GM21367 (cell line): ENCODE data around the gene ATP6V0C.
"Not testable (repeated sequence)": the region's sequence is repeated elsewhere in the genome, so short reads cannot be mapped to it uniquely, and the experiment has no call there.

Experiments
- ATAC-seq: cut with Tn5 transposase; IDR thresholded peaks from one replicate; pipeline ENCODE4 v1.9.1; 2021; ENCODE audit not compliant: unreplicated experiment

Gene ATP6V0C

GRCh38 chr16:2474877-2475412 is 38.8 kb upstream of the ATP6V0C start, which contains the start of gene TBC1D24:
Gene TBC1D24, plus strand, starts transcription at chr16:2475127. Its CDS starts 21,022 bp downstream, at chr16:2496149.
- no peak for ATAC-seq

- ATAC-seq = no peak
Observed at GRCh38 chr16:2475413-2476344, 38.1 kb upstream of the ATP6V0C start.

- ATAC-seq = no peak
Observed at GRCh38 chr16:2476345-2476720, 37.4 kb upstream of the ATP6V0C start.

- ATAC-seq = no peak
Observed at GRCh38 chr16:2476741-2477140, 37.0 kb upstream of the ATP6V0C start.

GRCh38 chr16:2477327-2477726 is 36.4 kb upstream of the ATP6V0C start:
- ATAC-seq = no peak

- ATAC-seq = no peak
Observed at GRCh38 chr16:2478279-2478678, 35.5 kb upstream of the ATP6V0C start.

- ATAC-seq = not testable (repeated sequence)
Observed at GRCh38 chr16:2479996-2480395, 33.8 kb upstream of the ATP6V0C start.

- no peak for ATAC-seq
Observed at GRCh38 chr16:2480948-2481347, 32.8 kb upstream of the ATP6V0C start.

GRCh38 chr16:2481676-2482075 is 32.1 kb upstream of the ATP6V0C start:
- ATAC-seq = no peak

- ATAC-seq = no peak
Observed at GRCh38 chr16:2482249-2482648, 31.5 kb upstream of the ATP6V0C start.

GRCh38 chr16:2482708-2483534 is 30.8 kb upstream of the ATP6V0C start:
- ATAC-seq = no peak

- no peak for ATAC-seq
Observed at GRCh38 chr16:2483939-2484897, 29.5 kb upstream of the ATP6V0C start.

- no peak for ATAC-seq
Observed at GRCh38 chr16:2484898-2485508, 28.7 kb upstream of the ATP6V0C start.

GRCh38 chr16:2485811-2486507 is 27.8 kb upstream of the ATP6V0C start:
- no peak for ATAC-seq

GRCh38 chr16:2486645-2487516 is 26.9 kb upstream of the ATP6V0C start:
- ATAC-seq = no peak

- no peak for ATAC-seq
Observed at GRCh38 chr16:2487517-2487842, 26.3 kb upstream of the ATP6V0C start.

- ATAC-seq = no peak
Observed at GRCh38 chr16:2487903-2488531, 25.7 kb upstream of the ATP6V0C start.

GRCh38 chr16:2489581-2489980 is 24.2 kb upstream of the ATP6V0C start:
- no peak for ATAC-seq
